ENCODE results near the gene STAG2. TPM values are rescaled to one million over a fixed set of nuclear protein-coding genes. Genes with fewer than 3 reads are reported as not detected.

Gene STAG2
- total RNA-seq, 1 donor from 2014 or later = 88.2 TPM

GRCh38 chrX:123989235-123989634, 27.7 kb downstream of the STAG2 start:
- H3K36me3 ChIP-seq = no peaks in the 10 kb centered on the region
- H3K4me1 ChIP-seq = peaks cover 7% of the 10 kb centered on the region
- ATAC-seq (no peak), DNase-seq (no peak)
- intact Hi-C loops (cut with DNase I) = no loop called here
- TF ChIP-seq, protein P1, sequence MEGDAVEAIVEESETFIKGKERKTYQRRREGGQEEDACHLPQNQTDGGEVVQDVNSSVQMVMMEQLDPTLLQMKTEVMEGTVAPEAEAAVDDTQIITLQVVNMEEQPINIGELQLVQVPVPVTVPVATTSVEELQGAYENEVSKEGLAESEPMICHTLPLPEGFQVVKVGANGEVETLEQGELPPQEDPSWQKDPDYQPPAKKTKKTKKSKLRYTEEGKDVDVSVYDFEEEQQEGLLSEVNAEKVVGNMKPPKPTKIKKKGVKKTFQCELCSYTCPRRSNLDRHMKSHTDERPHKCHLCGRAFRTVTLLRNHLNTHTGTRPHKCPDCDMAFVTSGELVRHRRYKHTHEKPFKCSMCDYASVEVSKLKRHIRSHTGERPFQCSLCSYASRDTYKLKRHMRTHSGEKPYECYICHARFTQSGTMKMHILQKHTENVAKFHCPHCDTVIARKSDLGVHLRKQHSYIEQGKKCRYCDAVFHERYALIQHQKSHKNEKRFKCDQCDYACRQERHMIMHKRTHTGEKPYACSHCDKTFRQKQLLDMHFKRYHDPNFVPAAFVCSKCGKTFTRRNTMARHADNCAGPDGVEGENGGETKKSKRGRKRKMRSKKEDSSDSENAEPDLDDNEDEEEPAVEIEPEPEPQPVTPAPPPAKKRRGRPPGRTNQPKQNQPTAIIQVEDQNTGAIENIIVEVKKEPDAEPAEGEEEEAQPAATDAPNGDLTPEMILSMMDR (IDR thresholded peaks at IDR 0.05) = no peak
- no peaks in the 10 kb centered on the region for H3K9me3 ChIP-seq
- H3K27me3 ChIP-seq (ENCODE audit: low read depth) = no peaks in the 10 kb centered on the region
- no peak overlapping the region for H3K27ac ChIP-seq
- H3K4me3 ChIP-seq = no peak overlapping the region

DNA sequence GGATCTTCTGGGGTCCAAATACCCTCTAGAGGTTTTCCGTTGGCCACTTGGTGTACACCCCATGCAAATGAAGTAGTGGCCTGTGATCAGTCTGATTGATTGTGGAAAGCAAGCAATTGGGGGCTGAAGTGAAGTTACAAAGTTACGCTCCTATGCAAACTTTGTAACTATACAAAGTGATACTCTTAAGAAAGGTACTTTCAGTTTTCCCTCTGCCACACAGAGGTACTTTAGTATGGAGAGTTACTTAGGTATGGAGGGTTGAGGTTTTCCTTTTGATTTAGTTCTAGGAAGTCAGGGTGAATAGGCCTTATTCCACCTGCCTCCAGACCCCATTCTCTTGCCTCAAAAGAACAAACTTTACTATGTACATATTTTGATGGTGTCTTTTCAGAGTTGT, 28.7 kb downstream of the STAG2 start:
- intact Hi-C loops (cut with DNase I) = no loop called here
- no peaks in the 10 kb centered on the region for H3K27me3 ChIP-seq (ENCODE audit: low read depth)

GRCh38 chrX:123990602-123991001, 29.1 kb downstream of the STAG2 start:
- Histone ChIP-seq H3K27ac (no peak overlapping the region), H3K36me3 (no peaks in the 10 kb centered on the region), H3K27me3 (ENCODE audit: low read depth) (no peaks in the 10 kb centered on the region), H3K4me3 (no peak overlapping the region), H3K4me1 (peaks cover 7% of the 10 kb centered on the region), H3K9me3 (no peaks in the 10 kb centered on the region)
- TF ChIP-seq, protein P1 (IDR thresholded peaks at IDR 0.05) = no peak
- intact Hi-C loops (cut with DNase I) = no loop called here
- ATAC-seq (peak in 1 of 2 donors; percentile 25), DNase-seq (no peak)

More for the DNA sequence above, 28.7 kb downstream of the STAG2 start:
- ATAC-seq = peak in 1 of 2 donors; percentile 62
- H3K36me3 ChIP-seq = no peaks in the 10 kb centered on the region
- H3K4me1 ChIP-seq = peaks cover 7% of the 10 kb centered on the region
- no peak overlapping the region for H3K27ac ChIP-seq
- TF ChIP-seq, protein P1 (IDR thresholded peaks at IDR 0.05) = no peak
- no peak for DNase-seq
- no peak overlapping the region for H3K4me3 ChIP-seq
- no peaks in the 10 kb centered on the region for H3K9me3 ChIP-seq

GRCh38 chrX:123993326-123993725, 31.8 kb downstream of the STAG2 start:
- TF ChIP-seq, protein P1 (IDR thresholded peaks at IDR 0.05) = no peak
- Histone ChIP-seq H3K9me3 (no peaks in the 10 kb centered on the region), H3K4me3 (no peak overlapping the region), H3K27me3 (ENCODE audit: low read depth) (no peaks in the 10 kb centered on the region), H3K36me3 (no peaks in the 10 kb centered on the region), H3K4me1 (peaks cover 7% of the 10 kb centered on the region), H3K27ac (no peak overlapping the region)
- DNase-seq = no peak
- no peak for ATAC-seq
- intact Hi-C loops (cut with DNase I) = no loop called here

GRCh38 chrX:123993904-123994635, 32.6 kb downstream of the STAG2 start:
- H3K27me3 ChIP-seq (ENCODE audit: low read depth) = no peaks in the 10 kb centered on the region
- peaks cover 7% of the 10 kb centered on the region for H3K4me1 ChIP-seq
- DNase-seq (no peak), ATAC-seq (no peak)
- TF ChIP-seq, protein P1 (IDR thresholded peaks at IDR 0.05) = no peak
- no peak overlapping the region for H3K27ac ChIP-seq
- intact Hi-C loops (cut with DNase I) = no loop called here
- no peaks in the 10 kb centered on the region for H3K9me3 ChIP-seq
- H3K4me3 ChIP-seq = no peak overlapping the region
- H3K36me3 ChIP-seq = no peaks in the 10 kb centered on the region

Measured in lower lobe of right lung (tissue), 2 donors.